GM23248 (cell line): ENCODE results near the gene SLC7A1.

Experiments
- EZH2 ChIP-seq: fragments of 200-600 bp; sonication (generic); IDR thresholded peaks from 2 replicates; pipeline ENCODE4 v1.6.1; 2018; ENCODE audit warnings: antibody characterized with exemption, mild to moderate bottlenecking; ENCODE audit not compliant: insufficient read depth, poor library complexity, severe bottlenecking
- EZH2phosphoT487 ChIP-seq: fragments of 200-600 bp; sonication (generic); IDR thresholded peaks from 2 replicates; pipeline ENCODE4 v1.6.1; 2018; ENCODE audit warnings: antibody characterized with exemption, moderate library complexity, mild to moderate bottlenecking, low read depth; ENCODE audit not compliant: insufficient read depth

- TF ChIP-seq EZH2 (no peak), EZH2phosphoT487 (no peak)
Observed at GRCh38 chr13:29607465-29607864, 12.0 kb upstream of the SLC7A1 start.
